RWPE2 (cell line): Measurements from ENCODE around the gene KIAA0930.

Experiments used
- ATAC-seq: fragments of 200-7000 bp; cut with Tn5 transposase; 3 replicates; pipeline ENCODE4 v1.9.1; 2021; ENCODE audit warnings: low read depth
- DNase-seq: peaks from one replicate; pipeline ENCODE4 v3.0.0-alpha.2; 2020; ENCODE audit warnings: low spot score
- H3K27ac ChIP-seq: fragments of 450-650 bp; 2 replicates; pipeline ENCODE4 v1.5.1; 2017; ENCODE audit warnings: mild to moderate bottlenecking; ENCODE audit not compliant: poor library complexity, severe bottlenecking
- H3K27me3 ChIP-seq: fragments of 250-450 bp; sonication (Bioruptor Pico); 2 replicates; pipeline ENCODE4 v1.5.1; 2021; ENCODE audit warnings: mild to moderate bottlenecking, moderate library complexity; ENCODE audit not compliant: insufficient read depth, poor library complexity, severe bottlenecking
- H3K36me3 ChIP-seq: fragments of 250-450 bp; sonication (Bioruptor Pico); 2 replicates; pipeline ENCODE4 v1.5.1; 2020; ENCODE audit warnings: low read depth, mild to moderate bottlenecking, moderate library complexity
- H3K4me1 ChIP-seq: fragments of 250-450 bp; sonication (Bioruptor Pico); 2 replicates; pipeline ENCODE4 v1.5.1; 2021; ENCODE audit warnings: mild to moderate bottlenecking, moderate library complexity; ENCODE audit not compliant: insufficient read depth, poor library complexity, severe bottlenecking
- H3K4me3 ChIP-seq: fragments of 250-450 bp; sonication (Bioruptor Pico); 2 replicates; pipeline ENCODE4 v1.5.1; 2021; ENCODE audit warnings: mild to moderate bottlenecking, moderate library complexity; ENCODE audit not compliant: severe bottlenecking
- H3K9me3 ChIP-seq: fragments of 250-450 bp; sonication (Bioruptor Pico); 2 replicates; pipeline ENCODE4 v1.5.1; 2021; ENCODE audit warnings: mild to moderate bottlenecking, moderate library complexity; ENCODE audit not compliant: severe bottlenecking
- TF ChIP-seq, protein P1 (sequence below): fragments of 450-650 bp; IDR thresholded peaks from one replicate; pipeline ENCODE4 v1.5.1; 2017; ENCODE audit warnings: mild to moderate bottlenecking, moderate library complexity; ENCODE audit not compliant: poor library complexity, severe bottlenecking

Gene KIAA0930

DNA sequence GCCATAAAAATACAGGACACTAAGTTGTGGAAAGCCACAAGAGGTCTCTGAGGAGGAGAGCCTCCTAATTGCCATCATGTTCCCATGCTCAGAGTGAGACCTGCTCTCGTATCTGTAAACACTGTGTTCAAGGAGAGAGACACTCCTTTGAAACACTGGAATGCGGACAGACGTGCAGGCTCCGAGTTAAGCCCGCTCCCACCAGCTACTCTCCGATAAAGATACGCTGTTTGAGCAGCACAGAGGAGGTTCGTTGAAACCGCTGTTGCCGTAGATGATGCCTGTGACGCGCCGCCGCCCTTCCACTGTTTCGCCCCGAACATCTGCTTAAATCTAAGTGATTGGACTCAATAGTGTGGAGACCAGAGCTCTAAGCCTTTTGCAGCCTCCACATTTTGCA is 51.9 kb downstream of the KIAA0930 start:
- H3K4me1 ChIP-seq: no peaks in the 10 kb centered on the region
- no peak for DNase-seq
- no peak overlapping the region for H3K4me3 ChIP-seq
- no peaks in the 10 kb centered on the region for H3K27me3 ChIP-seq
- no peak overlapping the region for H3K27ac ChIP-seq
- no peaks in the 10 kb centered on the region for H3K9me3 ChIP-seq
- TF ChIP-seq, protein P1, sequence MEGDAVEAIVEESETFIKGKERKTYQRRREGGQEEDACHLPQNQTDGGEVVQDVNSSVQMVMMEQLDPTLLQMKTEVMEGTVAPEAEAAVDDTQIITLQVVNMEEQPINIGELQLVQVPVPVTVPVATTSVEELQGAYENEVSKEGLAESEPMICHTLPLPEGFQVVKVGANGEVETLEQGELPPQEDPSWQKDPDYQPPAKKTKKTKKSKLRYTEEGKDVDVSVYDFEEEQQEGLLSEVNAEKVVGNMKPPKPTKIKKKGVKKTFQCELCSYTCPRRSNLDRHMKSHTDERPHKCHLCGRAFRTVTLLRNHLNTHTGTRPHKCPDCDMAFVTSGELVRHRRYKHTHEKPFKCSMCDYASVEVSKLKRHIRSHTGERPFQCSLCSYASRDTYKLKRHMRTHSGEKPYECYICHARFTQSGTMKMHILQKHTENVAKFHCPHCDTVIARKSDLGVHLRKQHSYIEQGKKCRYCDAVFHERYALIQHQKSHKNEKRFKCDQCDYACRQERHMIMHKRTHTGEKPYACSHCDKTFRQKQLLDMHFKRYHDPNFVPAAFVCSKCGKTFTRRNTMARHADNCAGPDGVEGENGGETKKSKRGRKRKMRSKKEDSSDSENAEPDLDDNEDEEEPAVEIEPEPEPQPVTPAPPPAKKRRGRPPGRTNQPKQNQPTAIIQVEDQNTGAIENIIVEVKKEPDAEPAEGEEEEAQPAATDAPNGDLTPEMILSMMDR: no peak
- ATAC-seq: no peak
- peaks cover 13% of the 10 kb centered on the region for H3K36me3 ChIP-seq

- H3K36me3 ChIP-seq: peaks cover 21% of the 10 kb centered on the region
- ATAC-seq (no peak), DNase-seq (no peak)
- no peaks in the 10 kb centered on the region for H3K4me1 ChIP-seq
- H3K9me3 ChIP-seq: no peaks in the 10 kb centered on the region
- TF ChIP-seq, protein P1: no peak
- no peak overlapping the region for H3K4me3 ChIP-seq
- H3K27ac ChIP-seq: no peak overlapping the region
- no peaks in the 10 kb centered on the region for H3K27me3 ChIP-seq
Observed at GRCh38 chr22:45187891-45188290, 52.8 kb downstream of the KIAA0930 start.

DNA sequence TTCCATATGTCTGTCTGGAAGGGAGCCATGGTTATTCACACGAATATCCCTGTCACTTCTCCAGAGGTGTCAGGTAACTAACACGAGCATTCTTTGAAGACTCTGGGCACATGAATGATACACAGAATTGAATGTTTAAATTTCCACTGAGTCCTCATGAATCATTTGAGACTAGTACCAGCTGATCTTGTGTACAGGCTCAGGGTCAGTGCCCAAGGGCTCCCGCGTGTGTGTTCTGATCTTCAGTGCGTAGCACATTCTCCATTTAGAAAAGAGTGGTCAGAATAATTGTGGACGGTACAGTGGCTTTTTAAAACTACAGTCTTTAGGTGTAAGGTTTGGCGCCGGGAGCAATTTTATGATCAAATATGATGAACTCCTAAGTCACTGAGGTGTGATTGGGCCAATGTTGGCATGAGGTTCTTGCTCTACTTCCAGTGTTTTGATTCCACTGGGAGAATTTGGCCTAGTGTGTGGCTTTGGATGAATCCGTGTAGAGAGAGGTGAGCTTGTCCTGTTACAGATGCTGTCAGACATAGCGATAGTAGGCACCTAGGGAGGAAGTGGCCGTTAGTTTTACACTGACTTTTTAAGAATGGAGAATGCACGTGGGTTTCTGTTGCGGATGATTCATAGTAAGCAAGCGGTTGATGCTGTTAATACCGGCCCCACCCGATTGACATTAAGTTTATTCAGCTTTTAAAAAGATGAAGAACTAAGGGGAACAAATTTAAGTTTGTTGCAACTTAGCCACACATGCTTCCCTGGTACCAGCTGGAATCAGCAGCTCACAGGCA is 54.8 kb downstream of the KIAA0930 start:
- ATAC-seq (no peak), DNase-seq (no peak)
- Histone ChIP-seq H3K27me3 (no peaks in the 10 kb centered on the region), H3K9me3 (no peaks in the 10 kb centered on the region), H3K4me1 (no peaks in the 10 kb centered on the region), H3K4me3 (no peak overlapping the region), H3K36me3 (peaks cover 39% of the 10 kb centered on the region), H3K27ac (no peak overlapping the region)
- TF ChIP-seq, protein P1: no peak

- no peak for ATAC-seq
- H3K36me3 ChIP-seq: peaks cover 58% of the 10 kb centered on the region
- TF ChIP-seq, protein P1: no peak
- no peaks in the 10 kb centered on the region for H3K27me3 ChIP-seq
- no peaks in the 10 kb centered on the region for H3K9me3 ChIP-seq
- H3K4me1 ChIP-seq: no peaks in the 10 kb centered on the region
- no peak for DNase-seq
- no peak overlapping the region for H3K4me3 ChIP-seq
- H3K27ac ChIP-seq: no peak overlapping the region
Observed at GRCh38 chr22:45183974-45184373, 56.7 kb downstream of the KIAA0930 start.

DNA sequence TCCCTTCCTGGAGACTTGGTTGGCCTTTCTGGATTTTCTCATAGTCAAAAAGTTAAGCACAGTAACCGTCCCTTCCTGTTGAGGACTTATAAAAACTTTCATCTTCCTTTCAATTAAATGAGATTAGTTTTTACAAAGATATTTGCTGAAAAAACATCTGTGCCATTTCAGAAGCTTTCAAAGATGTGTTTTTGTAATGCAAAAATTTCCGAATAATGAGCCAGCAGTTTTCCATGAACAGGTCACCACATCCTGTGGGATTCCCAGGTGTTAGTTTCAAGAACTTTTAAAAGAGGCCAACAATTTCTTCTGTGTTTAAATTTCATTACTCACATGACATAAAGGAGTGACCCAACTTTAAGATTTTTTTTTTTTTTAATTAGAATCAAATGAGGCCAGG is 58.9 kb downstream of the KIAA0930 start:
- Histone ChIP-seq H3K9me3 (no peaks in the 10 kb centered on the region), H3K36me3 (peaks cover 80% of the 10 kb centered on the region), H3K27me3 (no peaks in the 10 kb centered on the region), H3K27ac (no peak overlapping the region), H3K4me1 (no peaks in the 10 kb centered on the region), H3K4me3 (no peak overlapping the region)
- no peak for DNase-seq
- no peak for ATAC-seq
- TF ChIP-seq, protein P1: no peak
